Bronchial epithelial cell (primary cell): ENCODE measurements around the gene STAB1. TPM values are rescaled to one million over a fixed set of nuclear protein-coding genes. Genes with fewer than 3 reads are reported as not detected.
A peak's percentile ranks its signal among the peaks of the same experiment; 100 is the strongest.

ENCODE experiments used
- DNase-seq: peaks from one replicate; pipeline ENCODE4 v3.0.0-alpha.2; 2010; ENCODE audit warnings: low read depth
- FAIRE-seq: peaks from 2 replicates; lab custom pipeline; 2011; peaks lifted over from hg19 to GRCh38; lab: Jason Lieb, UNC
- H3K27me3 ChIP-seq: 2 replicates; pipeline ENCODE4 v1.5.1; 2011; ENCODE audit warnings: low read length; ENCODE audit not compliant: control insufficient read depth, insufficient read depth
- H3K36me3 ChIP-seq: 2 replicates; pipeline ENCODE4 v1.5.1; 2011; ENCODE audit warnings: low read length; ENCODE audit not compliant: control insufficient read depth, insufficient read depth
- H3K4me3 ChIP-seq: 2 replicates; pipeline ENCODE4 v1.5.1; 2011; ENCODE audit warnings: mild to moderate bottlenecking, low read depth, low read length, control low read depth
- total RNA-seq: library from RNA; depleted of rRNA; stranded (reverse); fragments of >200 nt; gene quantifications from 2 replicates; pipeline ENCODE4 v1.2.1, GENCODE V29; 2014
- TF ChIP-seq, protein P1 (sequence below): IDR thresholded peaks from 2 replicates; pipeline ENCODE4 v1.5.1; 2011; ENCODE audit warnings: mild to moderate bottlenecking, moderate library complexity, low read length, control low read depth, inconsistent platforms; ENCODE audit not compliant: insufficient read depth, severe bottlenecking

Gene STAB1
- total RNA-seq, 1 donor from 2014 or later = under 0.01 TPM

DNA sequence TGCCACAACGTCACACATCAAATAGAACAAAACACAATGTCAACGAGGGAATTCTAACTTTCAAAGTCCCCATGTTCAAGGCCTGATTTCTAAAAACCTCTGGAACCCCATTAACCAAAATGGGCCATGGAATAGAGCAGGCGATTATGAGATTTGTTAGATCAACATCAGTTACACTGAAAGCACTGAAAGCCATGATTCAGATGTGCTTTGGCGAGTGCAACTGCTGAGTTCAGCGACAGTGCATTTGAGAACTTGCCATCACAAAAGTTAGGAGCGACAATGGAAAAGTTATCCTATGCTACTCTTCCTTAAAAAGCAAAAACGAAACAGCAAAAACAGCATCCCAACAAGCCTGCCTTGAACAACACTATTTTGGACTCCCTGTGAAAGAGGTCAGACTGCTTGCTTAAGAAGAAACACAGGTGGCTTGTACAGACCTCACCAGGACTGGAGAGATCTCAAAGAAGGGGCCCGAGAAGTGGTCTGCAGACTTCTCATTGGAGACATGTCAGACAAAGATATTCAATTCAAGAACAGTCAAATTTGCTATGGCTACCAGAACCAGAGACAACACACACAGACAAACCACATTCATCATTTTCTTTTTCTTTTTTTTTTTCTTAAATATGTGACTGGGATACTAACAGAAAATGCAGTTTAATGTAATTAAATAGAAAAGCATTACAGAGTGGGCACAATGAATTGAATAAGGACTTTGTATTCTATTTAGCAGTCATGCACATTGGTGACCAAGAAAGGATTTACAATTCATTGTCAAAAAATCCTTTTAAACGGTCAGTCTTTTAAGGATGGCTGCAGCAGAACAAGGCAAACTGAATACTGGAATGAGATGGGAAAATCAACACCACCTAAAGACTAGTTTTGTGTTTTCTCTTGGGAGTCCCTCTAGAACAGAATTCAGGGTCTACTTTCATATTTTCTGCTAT is 62.1 kb downstream of the STAB1 start:
- TF ChIP-seq, protein P1, sequence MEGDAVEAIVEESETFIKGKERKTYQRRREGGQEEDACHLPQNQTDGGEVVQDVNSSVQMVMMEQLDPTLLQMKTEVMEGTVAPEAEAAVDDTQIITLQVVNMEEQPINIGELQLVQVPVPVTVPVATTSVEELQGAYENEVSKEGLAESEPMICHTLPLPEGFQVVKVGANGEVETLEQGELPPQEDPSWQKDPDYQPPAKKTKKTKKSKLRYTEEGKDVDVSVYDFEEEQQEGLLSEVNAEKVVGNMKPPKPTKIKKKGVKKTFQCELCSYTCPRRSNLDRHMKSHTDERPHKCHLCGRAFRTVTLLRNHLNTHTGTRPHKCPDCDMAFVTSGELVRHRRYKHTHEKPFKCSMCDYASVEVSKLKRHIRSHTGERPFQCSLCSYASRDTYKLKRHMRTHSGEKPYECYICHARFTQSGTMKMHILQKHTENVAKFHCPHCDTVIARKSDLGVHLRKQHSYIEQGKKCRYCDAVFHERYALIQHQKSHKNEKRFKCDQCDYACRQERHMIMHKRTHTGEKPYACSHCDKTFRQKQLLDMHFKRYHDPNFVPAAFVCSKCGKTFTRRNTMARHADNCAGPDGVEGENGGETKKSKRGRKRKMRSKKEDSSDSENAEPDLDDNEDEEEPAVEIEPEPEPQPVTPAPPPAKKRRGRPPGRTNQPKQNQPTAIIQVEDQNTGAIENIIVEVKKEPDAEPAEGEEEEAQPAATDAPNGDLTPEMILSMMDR = no peak
- FAIRE-seq = no peak
- no peak for DNase-seq
- H3K36me3 ChIP-seq = peaks cover 9% of the 10 kb centered on the region
- no peaks in the 10 kb centered on the region for H3K27me3 ChIP-seq
- H3K4me3 ChIP-seq = no peak overlapping the region

DNA sequence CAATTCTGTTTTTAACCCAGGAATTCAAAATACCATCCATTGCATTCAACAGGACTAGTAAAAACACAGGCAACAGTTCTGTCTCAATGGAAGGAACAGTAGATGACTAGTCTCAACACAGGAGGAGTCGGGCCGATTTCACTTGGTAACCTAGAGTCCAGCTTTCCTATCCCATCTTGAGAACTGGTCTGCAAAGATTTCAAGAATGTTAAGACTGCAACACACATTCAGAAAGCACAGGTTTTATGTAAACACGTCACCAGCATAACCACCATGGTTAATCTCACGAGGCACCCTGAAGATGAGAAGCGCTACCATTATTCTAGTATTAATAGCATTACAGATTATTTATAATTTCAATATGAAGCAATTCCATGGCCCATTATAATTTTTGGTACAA is 63.3 kb downstream of the STAB1 start:
- peak; percentile 47 for FAIRE-seq
- TF ChIP-seq, protein P1 = no peak
- no peak overlapping the region for H3K4me3 ChIP-seq
- no peak for DNase-seq
- H3K36me3 ChIP-seq = peaks cover 11% of the 10 kb centered on the region
- H3K27me3 ChIP-seq = no peaks in the 10 kb centered on the region

DNA sequence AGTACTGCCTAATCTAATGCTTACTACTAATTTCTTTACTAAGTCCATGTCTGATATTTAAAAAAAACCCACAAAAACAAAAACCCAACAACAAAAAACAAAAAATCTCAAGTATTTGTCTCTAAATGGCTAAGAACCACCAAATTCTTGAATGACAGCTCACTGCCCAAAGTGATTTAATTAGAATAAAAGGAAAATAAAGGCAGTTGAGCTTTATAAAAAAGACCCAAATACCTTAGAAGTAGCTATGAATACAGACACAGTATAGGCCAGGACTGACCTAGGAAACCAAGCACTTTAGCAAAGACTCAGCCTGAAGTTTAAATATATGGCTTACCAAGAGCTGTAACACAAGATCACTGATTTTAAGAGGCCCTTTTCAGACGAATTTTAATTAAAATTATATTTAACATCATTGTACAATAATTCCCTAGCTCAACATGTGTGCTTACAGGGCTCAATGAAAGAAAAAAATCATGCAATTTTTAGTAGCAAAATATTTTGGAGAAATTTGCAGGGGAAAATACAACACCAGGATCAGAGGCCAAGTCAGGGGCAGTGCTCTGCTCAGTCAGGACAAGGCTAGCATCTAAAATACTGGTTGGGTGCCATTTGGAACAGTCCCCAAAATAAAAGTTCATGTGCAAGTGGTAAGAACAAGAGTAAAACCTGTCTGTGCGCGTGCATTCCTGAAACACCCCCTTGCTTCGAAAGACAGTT is 66.0 kb downstream of the STAB1 start:
- Histone ChIP-seq H3K4me3 (no peak overlapping the region), H3K27me3 (no peaks in the 10 kb centered on the region), H3K36me3 (peaks cover 10% of the 10 kb centered on the region)
- no peak for FAIRE-seq
- no peak for DNase-seq
- TF ChIP-seq, protein P1 = no peak

DNA sequence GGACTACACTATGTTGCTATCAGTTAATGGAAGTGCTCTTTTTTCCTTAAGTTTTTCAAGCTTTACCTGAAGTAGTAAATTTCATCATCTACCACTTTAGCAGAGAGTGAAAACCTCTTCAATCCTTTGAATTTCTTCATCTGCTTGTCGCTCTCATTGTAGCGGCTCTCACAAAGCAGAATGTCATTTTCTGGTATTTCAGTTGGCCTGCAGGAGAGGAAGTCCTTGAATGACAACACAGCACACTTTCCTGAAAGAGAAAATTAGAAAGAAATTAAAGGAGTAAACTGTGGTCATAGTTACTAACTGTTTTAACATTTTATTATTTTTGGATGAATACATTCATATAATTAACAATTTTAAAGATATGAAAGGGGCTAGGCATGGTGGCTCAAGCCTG is 68.8 kb downstream of the STAB1 start:
- FAIRE-seq (no peak), DNase-seq (no peak)
- Histone ChIP-seq H3K27me3 (no peaks in the 10 kb centered on the region), H3K36me3 (peaks cover 9% of the 10 kb centered on the region), H3K4me3 (no peak overlapping the region)
- TF ChIP-seq, protein P1 = no peak

DNA sequence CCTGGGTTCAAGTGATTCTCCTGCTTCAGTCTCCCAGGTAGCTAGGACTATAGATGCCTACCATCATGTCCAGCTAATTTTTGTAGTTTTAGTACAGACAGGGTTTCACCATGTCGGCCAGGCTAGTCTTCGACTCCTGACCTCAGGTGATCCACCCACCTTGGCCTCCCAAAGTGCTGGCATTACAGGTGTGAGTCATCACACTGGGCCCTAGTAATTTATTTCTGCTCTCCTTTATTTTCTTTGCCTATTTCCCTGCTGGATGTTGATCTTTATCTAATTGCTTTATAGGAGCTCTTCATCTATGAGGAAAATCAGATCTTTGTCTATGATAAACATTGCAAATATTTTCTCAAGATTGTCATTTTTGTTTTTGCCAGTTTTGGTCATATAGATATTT is 72.9 kb downstream of the STAB1 start:
- H3K27me3 ChIP-seq = no peaks in the 10 kb centered on the region
- no peak overlapping the region for H3K4me3 ChIP-seq
- FAIRE-seq (no peak), DNase-seq (no peak)
- peaks cover 3% of the 10 kb centered on the region for H3K36me3 ChIP-seq
- TF ChIP-seq, protein P1 = no peak
